HCT116 (cell line): Measurements from ENCODE around the gene LDHA. TPM values are rescaled to one million over a fixed set of nuclear protein-coding genes. Genes with fewer than 3 reads are reported as not detected.
"Not testable (repeated sequence)": the region's sequence is repeated elsewhere in the genome, so short reads cannot be mapped to it uniquely, and the experiment has no call there.

Source experiments
- ATAC-seq: fragments of 200-7000 bp; cut with Tn5 transposase; 2 replicates; pipeline ENCODE4 v1.9.1; 2020; ENCODE audit warnings: mild to moderate bottlenecking, moderate library complexity
- BruUV-seq: library from RNA; stranded (reverse); fragments of 400-500 nt; replicated peaks from 2 replicates; lab custom pipeline; 2021; lab: Mats Ljungman, UMichigan
- CTCF ChIA-PET: fragments of 300-600 bp; sonication (Branson Sonifier 250); formaldehyde crosslinking; loops from one replicate; lab custom pipeline; 2021; ENCODE audit warnings: antibody characterized with exemption; lab: Charles Lee
- POLR2A ChIA-PET: fragments of 300-600, 350-600 bp; sonication (Branson Sonifier 250); formaldehyde crosslinking; loops from one replicate; lab custom pipeline; 2021; ENCODE audit warnings: antibody characterized with exemption; lab: Charles Lee
- RAD21 ChIA-PET, 2 experiments: fragments of 300-600 bp; sonication (Branson Sonifier 250); formaldehyde crosslinking; loops; one replicate each; lab custom pipeline; 2023; ENCODE audit warnings: low total read pairs in 2 of 2; ENCODE audit not compliant: uncharacterized antibody in 2 of 2, unreplicated experiment in 2 of 2, low non-redundant PET in 1 of 2; lab: Charles Lee
- DNase-seq: peaks from one replicate; pipeline ENCODE4 v3.0.0-alpha.2; 2010; ENCODE audit warnings: low read depth, low spot score
- H2AFZ ChIP-seq: fragments of 200-600 bp; shearing (Covaris generic), sonication (generic); 2 replicates; pipeline ENCODE4 v1.6.1; 2017; ENCODE audit warnings: low read depth, mixed run types, mixed read lengths, antibody characterized with exemption, low read length; ENCODE audit not compliant: poor library complexity, severe bottlenecking
- H3K27ac ChIP-seq: 2 replicates; pipeline ENCODE4 v1.5.1; 2012; ENCODE audit warnings: low read depth, low read length
- H3K27me3 ChIP-seq: fragments of 200-600 bp; sonication (generic); 2 replicates; pipeline ENCODE4 v1.6.1; 2016; ENCODE audit warnings: mixed run types, low read length, mixed read lengths; ENCODE audit not compliant: insufficient read depth
- H3K36me3 ChIP-seq, 2 experiments: fragments of 200-500 bp in 1 of 2; fragments of 200-600 bp in 1 of 2; sonication (Bioruptor generic) in 1 of 2; sonication (generic) in 1 of 2; 2 replicates each; pipeline versions ENCODE4 v1.5.1 to v1.6.1; 2014 to 2016; ENCODE audit warnings: low read length in 2 of 2, inconsistent platforms in 1 of 2, mixed read lengths in 1 of 2, mixed run types in 1 of 2; ENCODE audit not compliant: insufficient read depth in 2 of 2, control insufficient read depth in 1 of 2
- H3K4me1 ChIP-seq, 2 experiments: fragments of 200-600 bp in 1 of 2; sonication (generic) in 1 of 2; 2 replicates each; pipeline versions ENCODE4 v1.5.1 to v1.6.1; 2012 to 2017; ENCODE audit warnings: low read length in 2 of 2, inconsistent platforms in 1 of 2, mild to moderate bottlenecking in 1 of 2, mixed read lengths in 1 of 2, mixed run types in 1 of 2, moderate library complexity in 1 of 2; ENCODE audit not compliant: insufficient read depth in 2 of 2, control insufficient read depth in 1 of 2
- H3K4me2 ChIP-seq: fragments of 200-600 bp; sonication (generic); 2 replicates; pipeline ENCODE4 v1.6.1; 2017; ENCODE audit warnings: mixed run types, low read length, mixed read lengths
- H3K4me3 ChIP-seq, 2 experiments: fragments of 200-600 bp in 1 of 2; sonication (generic) in 1 of 2; replicated peaks in 1 of 2; 2 replicates each; pipeline ENCODE4 v1.5.1; 2011 to 2016; ENCODE audit warnings: low read length in 2 of 2, control low read depth in 1 of 2, low read depth in 1 of 2, mild to moderate bottlenecking in 1 of 2, mixed read lengths in 1 of 2, mixed run types in 1 of 2
- H3K79me2 ChIP-seq: fragments of 200-600 bp; sonication (generic); 2 replicates; pipeline ENCODE4 v1.6.1; 2017; ENCODE audit warnings: mild to moderate bottlenecking, mixed run types, low read length, moderate library complexity, mixed read lengths; ENCODE audit not compliant: insufficient read depth
- H3K9ac ChIP-seq: fragments of 200-600 bp; sonication (generic); 2 replicates; pipeline ENCODE4 v1.6.1; 2016; ENCODE audit warnings: low read length, mixed read lengths
- H3K9me2 ChIP-seq: fragments of 200-600 bp; sonication (generic), shearing (Covaris generic); 2 replicates; pipeline ENCODE4 v1.6.1; 2017; ENCODE audit warnings: mixed run types, mild to moderate bottlenecking, moderate library complexity; ENCODE audit not compliant: insufficient read depth
- H3K9me3 ChIP-seq, 2 experiments: fragments of 200-500 bp in 1 of 2; fragments of 200-600 bp in 1 of 2; sonication (Bioruptor generic) in 1 of 2; sonication (generic) in 1 of 2; 2 replicates each; pipeline ENCODE4 v1.6.1; 2014 to 2017; ENCODE audit warnings: low read length in 2 of 2, mixed read lengths in 2 of 2, inconsistent platforms in 1 of 2, low read depth in 1 of 2, mild to moderate bottlenecking in 1 of 2, mixed run types in 1 of 2, moderate library complexity in 1 of 2; ENCODE audit not compliant: control insufficient read depth in 1 of 2, insufficient read depth in 1 of 2
- H4K20me1 ChIP-seq: fragments of 200-600 bp; sonication (generic), shearing (Covaris generic); 2 replicates; pipeline ENCODE4 v1.6.1; 2017; ENCODE audit warnings: mixed run types, mild to moderate bottlenecking, moderate library complexity; ENCODE audit not compliant: insufficient read depth
- CBX3 ChIP-seq: IDR thresholded peaks from 2 replicates; pipeline ENCODE4 v1.6.1; 2012; ENCODE audit warnings: low read depth
- CTCF ChIP-seq, 3 experiments: fragments of 200-600 bp in 1 of 3; sonication (generic) in 1 of 3; IDR thresholded peaks in 2 of 3; conservative IDR thresholded peaks in 1 of 3; 2 replicates each; pipeline ENCODE4 v1.5.1; 2012 to 2017; ENCODE audit warnings: low read depth in 2 of 3, low read length in 2 of 3, antibody characterized with exemption in 1 of 3, borderline replicate concordance in 1 of 3, control low read depth in 1 of 3, mild to moderate bottlenecking in 1 of 3, mixed read lengths in 1 of 3, mixed run types in 1 of 3, moderate library complexity in 1 of 3; ENCODE audit not compliant: insufficient read depth in 1 of 3
- EZH2 ChIP-seq: fragments of 200-600 bp; sonication (generic); IDR thresholded peaks from 2 replicates; pipeline ENCODE4 v1.6.1; 2017; ENCODE audit warnings: antibody characterized with exemption, mixed run types
- FOSL1 ChIP-seq: IDR thresholded peaks from 2 replicates; pipeline ENCODE4 v1.6.1; 2012; ENCODE audit warnings: low read depth
- JUND ChIP-seq: IDR thresholded peaks from 2 replicates; pipeline ENCODE4 v1.6.1; 2012
- MAX ChIP-seq: IDR thresholded peaks from 2 replicates; pipeline ENCODE4 v1.6.1; 2012
- POLR2AphosphoS5 ChIP-seq: IDR thresholded peaks from 2 replicates; pipeline ENCODE4 v1.6.1; 2011; ENCODE audit warnings: mild to moderate bottlenecking, low read depth, low read length, moderate library complexity
- RAD21 ChIP-seq: IDR thresholded peaks from 2 replicates; pipeline ENCODE4 v1.6.1; 2012; ENCODE audit warnings: low read depth, mild to moderate bottlenecking
- SIN3A ChIP-seq: IDR thresholded peaks from 2 replicates; pipeline ENCODE4 v1.6.1; 2012; ENCODE audit warnings: low read depth
- SRF ChIP-seq: IDR thresholded peaks from 2 replicates; pipeline ENCODE4 v1.6.1; 2012; ENCODE audit warnings: low read depth
- TCF7L2 ChIP-seq: IDR thresholded peaks from 2 replicates; pipeline ENCODE4 v1.7.0; 2011; ENCODE audit warnings: borderline replicate concordance, inconsistent platforms; ENCODE audit not compliant: insufficient read depth, insufficient read length; ENCODE audit errors: extremely low read depth
- ZFX ChIP-seq: fragments of 450-650 bp; IDR thresholded peaks from 2 replicates; pipeline ENCODE4 v1.6.1; 2017
- ZNF274 ChIP-seq: fragments of 200-500 bp; sonication (Bioruptor generic); IDR thresholded peaks from 2 replicates; pipeline ENCODE4 v1.6.1; 2014; ENCODE audit warnings: mild to moderate bottlenecking, low read depth, low read length, inconsistent platforms
- intact Hi-C: fragments of 100-400 bp; cut with micrococcal nuclease; formaldehyde crosslinking; loops from 2 replicates; pipeline ENCODE4 v1.10.0; 2022
- total RNA-seq: library from RNA; stranded (reverse); gene quantifications from one replicate; pipeline ENCODE4 v1.2.1, GENCODE V29; 2021; ENCODE audit not compliant: unreplicated experiment
- TF ChIP-seq, protein P1 (sequence below): IDR thresholded peaks from 2 replicates; pipeline ENCODE4 v1.6.1; 2012

Gene LDHA
- total RNA-seq, 1 experiment from 2014 or later: 974 TPM

DNA sequence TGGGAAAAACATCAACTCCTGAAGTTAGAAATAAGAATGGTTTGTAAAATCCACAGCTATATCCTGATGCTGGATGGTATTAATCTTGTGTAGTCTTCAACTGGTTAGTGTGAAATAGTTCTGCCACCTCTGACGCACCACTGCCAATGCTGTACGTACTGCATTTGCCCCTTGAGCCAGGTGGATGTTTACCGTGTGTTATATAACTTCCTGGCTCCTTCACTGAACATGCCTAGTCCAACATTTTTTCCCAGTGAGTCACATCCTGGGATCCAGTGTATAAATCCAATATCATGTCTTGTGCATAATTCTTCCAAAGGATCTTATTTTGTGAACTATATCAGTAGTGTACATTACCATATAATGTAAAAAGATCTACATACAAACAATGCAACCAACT, 13.0 kb downstream of the LDHA start:
- RAD21 ChIA-PET, CTCF ChIA-PET, H3K27me3 ChIP-seq, H2AFZ ChIP-seq, H3K4me3 ChIP-seq, intact Hi-C loops, DNase-seq, ATAC-seq, H3K9me3 ChIP-seq, H3K27ac ChIP-seq, H3K9ac ChIP-seq, H3K9me2 ChIP-seq: not testable (repeated sequence)
- Histone ChIP-seq H4K20me1 (peaks cover 29% of the 10 kb centered on the region), H3K79me2 (peaks cover 29% of the 10 kb centered on the region), H3K36me3 (peaks cover 37 to 50% of the 10 kb centered on the region in 2 experiments), H3K4me1 (peaks cover 2 to 22% of the 10 kb centered on the region in 2 experiments; a peak in 2 of 4 replicates), H3K4me2 (peak overlapping the region; percentile 7; the same call in 1 of the 2 replicates)
- TF ChIP-seq JUND: peak; percentile 49; the same call in 1 of the 2 replicates
- 0 out of 2 replicates have a peak, but pooled peaks have one; percentile 21 for TF ChIP-seq POLR2AphosphoS5
- peak; percentile 34; the same call in 1 of the 2 replicates for TF ChIP-seq FOSL1
- POLR2A ChIA-PET: interaction anchor here (5.9 kb wide), 1 partner anchor 12 kb away, joined by 37 read pairs; the partner anchor contains the start of gene LDHA
- TSS peak; percentile 94 for BruUV-seq

GRCh38 chr11:18408558-18409291, 14.4 kb downstream of the LDHA start:
- no peak for ATAC-seq
- H4K20me1 ChIP-seq: peaks cover 20% of the 10 kb centered on the region
- POLR2A ChIA-PET: interaction anchor here (1.3 to 5.9 kb wide), 2 partner anchors 8 to 14 kb away, joined by 4 to 37 read pairs; partner anchors contain the start of gene LDHA
- intact Hi-C loops: no loop called here
- no peak for DNase-seq
- RAD21 ChIA-PET: no interaction called here
- 0 out of 2 replicates have a peak overlapping the region, but pooled peaks have one; percentile 10 for H3K27ac ChIP-seq
- H2AFZ ChIP-seq: no peak overlapping the region
- no peaks in the 10 kb centered on the region for H3K27me3 ChIP-seq
- H3K4me2 ChIP-seq: no peak overlapping the region
- CTCF ChIA-PET: interaction anchor here (2.9 kb wide), 1 partner anchor 13 kb away, joined by 10 read pairs; no protein-coding TSS in a partner anchor
- no peak overlapping the region for H3K9ac ChIP-seq
- no TSS peak for BruUV-seq
- peaks cover 16% of the 10 kb centered on the region for H3K79me2 ChIP-seq
- H3K36me3 ChIP-seq: peaks cover 28 to 38% of the 10 kb centered on the region in 2 experiments
- H3K9me3 ChIP-seq: no peaks in the 10 kb centered on the region
- peaks cover 2 to 22% of the 10 kb centered on the region in 2 experiments; a peak in 2 of 4 replicates for H3K4me1 ChIP-seq
- H3K4me3 ChIP-seq: no peak overlapping the region
- H3K9me2 ChIP-seq: no peaks in the 10 kb centered on the region
- TF ChIP-seq MAX (0 out of 2 replicates have a peak, but pooled peaks have one; percentile 19), CBX3 (0 out of 2 replicates have a peak, but pooled peaks have one; percentile 24), EZH2 (no peak), RAD21 (no peak), ZFX (no peak), CTCF (IDR thresholded peaks at IDR 0.05 in 2 of 3, conservative IDR thresholded peaks at IDR 0.05 in 1 of 3; ENCODE audit: borderline replicate concordance in 1 of 3, insufficient read depth in 1 of 3, low read depth in 2 of 3, low read length in 2 of 3) (no peak), SRF (no peak), SIN3A (peak; percentile 70; the same call in 1 of the 2 replicates), ZNF274 (no peak), TCF7L2 (no peak)
- TF ChIP-seq, protein P1, sequence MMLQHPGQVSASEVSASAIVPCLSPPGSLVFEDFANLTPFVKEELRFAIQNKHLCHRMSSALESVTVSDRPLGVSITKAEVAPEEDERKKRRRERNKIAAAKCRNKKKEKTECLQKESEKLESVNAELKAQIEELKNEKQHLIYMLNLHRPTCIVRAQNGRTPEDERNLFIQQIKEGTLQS: no peak
